ENCODE measurements around the gene FMN1.
"Not testable (repeated sequence)": the region's sequence is repeated elsewhere in the genome, so short reads cannot be mapped to it uniquely, and the experiment has no call there.

FMN1 gene

GRCh38 chr15:32953533-32953910, 241.0 kb downstream of the FMN1 start:
- DNase-seq: no peak

GRCh38 chr15:32952901-32953532, 241.5 kb downstream of the FMN1 start:
- peak; percentile 93 for DNase-seq

DNA sequence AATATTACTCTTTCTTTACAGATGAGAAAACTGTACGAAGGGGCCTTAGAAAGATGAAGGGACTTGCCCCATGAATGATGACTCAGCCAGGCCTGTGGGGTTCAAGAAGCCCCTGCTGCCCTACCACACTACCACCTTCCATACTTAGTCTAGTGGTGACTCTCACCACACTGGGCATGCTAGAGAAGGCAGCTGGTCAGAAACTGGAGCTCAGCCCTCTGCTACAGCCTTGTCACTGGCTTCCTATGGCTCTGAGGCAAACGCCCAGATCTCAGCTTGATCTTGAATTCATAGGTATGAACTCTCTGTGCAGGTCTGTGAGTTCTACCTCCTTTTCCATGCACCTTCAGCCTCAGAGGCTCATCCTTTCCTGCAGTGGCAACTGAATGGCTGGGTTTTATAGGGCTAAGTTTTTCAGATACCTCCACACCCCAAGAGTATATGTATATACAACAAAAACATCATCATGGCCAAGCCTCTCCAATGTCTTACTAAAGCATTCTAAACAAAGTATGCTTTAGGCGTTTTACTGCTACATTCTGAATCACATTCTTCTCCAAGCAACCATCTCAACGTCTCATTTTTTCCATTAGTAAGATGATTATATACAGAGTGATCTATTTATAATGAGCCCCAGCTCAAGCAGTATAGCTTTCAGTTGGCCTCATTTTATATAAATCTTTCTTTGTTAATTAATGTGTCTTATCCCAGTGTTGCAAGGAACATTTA, 242.6 kb downstream of the FMN1 start:
- DNase-seq: peak; percentile 18

DNA sequence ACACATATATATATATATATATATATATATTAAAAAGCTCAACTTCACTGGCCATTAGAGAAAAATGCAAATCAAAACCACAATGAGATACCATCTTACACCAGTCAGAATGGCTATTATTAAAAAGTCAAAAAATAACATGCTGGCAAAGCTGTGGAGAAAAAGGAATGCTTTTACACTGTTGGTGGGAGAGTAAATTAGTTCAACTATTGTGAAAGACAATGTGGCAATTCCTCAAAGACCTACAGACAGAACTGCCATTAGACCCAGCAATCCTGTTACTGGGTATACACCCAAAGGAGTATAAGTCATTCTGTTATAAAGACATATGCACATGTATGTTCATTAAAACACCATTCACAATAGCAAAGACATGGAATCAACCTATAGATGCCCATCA, 244.5 kb downstream of the FMN1 start:
- DNase-seq: not testable (repeated sequence)

DNA sequence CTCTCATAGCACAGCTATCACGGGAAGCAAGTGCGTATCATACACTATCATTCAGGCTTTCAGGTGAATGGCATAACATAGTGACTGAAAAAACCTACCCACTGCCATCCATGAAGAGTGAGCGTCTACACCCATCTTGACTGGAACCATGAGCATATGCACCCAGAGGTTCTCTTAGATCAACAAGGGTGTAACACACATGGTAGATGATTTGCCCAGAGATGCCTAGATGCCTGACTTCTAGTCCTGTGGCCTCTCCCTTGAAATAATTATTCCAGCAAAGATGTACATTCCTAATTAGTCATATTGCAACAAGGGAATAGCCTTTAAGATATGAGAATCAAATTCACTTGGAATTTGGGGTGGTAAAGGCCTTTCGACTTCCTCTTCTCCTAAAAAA, 248.3 kb downstream of the FMN1 start:
- DNase-seq: no peak

DNA sequence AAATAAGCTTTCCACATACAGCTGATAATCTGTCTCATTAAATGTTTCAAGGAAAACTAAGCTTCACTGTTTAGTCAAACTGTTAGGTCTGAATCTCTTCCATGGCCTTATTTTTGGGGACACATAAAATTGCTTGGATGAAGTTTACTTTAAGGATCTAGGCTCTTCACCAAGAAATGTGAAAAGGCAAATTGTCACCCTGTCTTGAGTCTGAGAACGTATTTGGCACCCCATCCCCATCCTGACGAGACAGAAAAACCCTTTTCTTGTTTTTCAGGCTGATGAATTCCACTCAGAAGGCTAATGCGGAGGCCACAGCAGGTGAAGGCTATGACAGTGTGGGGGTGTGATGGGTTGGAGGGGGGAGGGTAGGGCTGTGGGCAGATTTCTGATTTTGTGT, 250.1 kb downstream of the FMN1 start:
- DNase-seq: no peak

GRCh38 chr15:32943711-32944110, 250.8 kb downstream of the FMN1 start:
- no peak for DNase-seq

DNA sequence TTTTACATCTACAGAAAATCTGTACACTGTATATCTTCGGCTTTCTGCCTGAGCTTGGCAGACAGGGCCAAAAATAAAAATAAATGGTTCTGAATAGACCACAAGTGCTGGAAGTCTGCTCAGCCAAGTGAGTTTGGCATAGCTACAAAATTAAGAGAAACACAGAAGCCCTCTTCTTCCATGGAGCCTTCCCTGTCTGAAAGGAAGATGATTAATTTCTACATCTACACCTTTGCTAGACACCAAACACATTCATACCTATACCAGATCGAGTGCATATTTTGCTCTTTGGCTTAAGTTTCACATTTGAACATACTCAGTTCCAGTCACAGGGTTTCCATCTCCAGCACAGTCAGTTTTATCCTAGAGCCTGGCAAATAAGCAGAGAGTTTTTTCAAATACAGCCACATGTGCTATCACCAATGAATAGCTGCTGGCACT, 252.1 kb downstream of the FMN1 start:
- no peak for DNase-seq

- peak; percentile 54 for DNase-seq
These were observed 252.7 kb downstream of the FMN1 start for GRCh38 chr15:32941823-32942222.

- no peak for DNase-seq
These were observed 257.5 kb downstream of the FMN1 start for GRCh38 chr15:32936976-32937375.

GRCh38 chr15:32936283-32936918, 258.1 kb downstream of the FMN1 start:
- peak; percentile 57 for DNase-seq

DNA sequence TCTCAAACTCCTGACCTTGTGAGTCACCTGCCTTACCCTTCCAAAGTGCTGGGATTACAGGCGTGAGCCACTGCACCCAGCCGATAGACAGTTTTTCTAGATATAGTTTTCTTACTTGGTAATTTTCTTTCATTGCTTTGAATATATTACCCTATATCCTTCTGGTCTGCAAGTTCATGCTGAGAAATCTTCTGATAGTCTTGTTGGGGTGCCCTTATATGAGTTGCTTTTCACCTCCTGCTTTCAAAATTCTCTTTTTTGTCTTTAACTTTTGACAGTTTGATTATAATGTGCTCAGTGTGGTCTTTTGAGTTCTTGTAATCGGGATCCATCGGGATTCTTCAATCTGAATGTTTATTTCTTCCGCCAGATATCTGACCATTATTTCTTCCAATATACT, 259.4 kb downstream of the FMN1 start:
- DNase-seq: no peak

DNA sequence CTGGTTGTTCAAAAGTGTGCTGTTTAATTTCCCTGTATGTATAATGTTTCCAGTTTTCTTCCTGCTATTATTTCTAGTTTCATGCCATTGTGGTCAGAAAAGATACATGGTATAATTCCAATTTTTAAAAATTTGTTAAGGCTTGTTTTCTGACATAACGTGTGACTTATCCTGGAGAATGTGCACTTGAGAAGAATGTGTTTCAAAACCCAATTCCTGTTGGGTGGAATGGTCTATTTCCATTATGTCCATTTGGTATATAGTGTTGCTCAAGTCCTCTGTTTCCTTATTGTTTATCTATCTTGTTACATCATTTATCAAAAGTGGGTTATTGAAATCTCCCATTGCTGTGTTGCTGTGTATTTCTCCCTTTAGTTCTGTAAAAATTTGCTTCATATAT, 261.3 kb downstream of the FMN1 start:
- no peak for DNase-seq

DNA sequence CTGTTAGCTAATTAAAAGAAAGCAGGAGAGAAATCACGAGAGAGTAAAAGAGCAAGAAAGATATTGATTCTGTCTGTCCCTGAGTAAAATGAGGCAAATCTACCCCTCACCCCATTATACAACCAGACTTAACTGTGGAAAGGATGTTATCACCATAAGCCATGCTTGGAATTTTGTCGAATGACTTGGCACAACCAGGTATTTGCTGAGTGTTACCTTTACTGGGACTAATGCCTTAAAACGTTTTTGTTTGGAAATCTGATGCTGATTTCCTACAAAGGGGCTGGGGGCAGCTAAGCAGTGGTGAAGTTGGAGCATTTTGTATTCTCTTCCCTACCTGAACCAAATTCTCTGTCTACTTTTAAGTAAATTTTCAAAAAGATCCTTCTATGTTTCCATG, 265.6 kb downstream of the FMN1 start:
- DNase-seq: no peak

DNA sequence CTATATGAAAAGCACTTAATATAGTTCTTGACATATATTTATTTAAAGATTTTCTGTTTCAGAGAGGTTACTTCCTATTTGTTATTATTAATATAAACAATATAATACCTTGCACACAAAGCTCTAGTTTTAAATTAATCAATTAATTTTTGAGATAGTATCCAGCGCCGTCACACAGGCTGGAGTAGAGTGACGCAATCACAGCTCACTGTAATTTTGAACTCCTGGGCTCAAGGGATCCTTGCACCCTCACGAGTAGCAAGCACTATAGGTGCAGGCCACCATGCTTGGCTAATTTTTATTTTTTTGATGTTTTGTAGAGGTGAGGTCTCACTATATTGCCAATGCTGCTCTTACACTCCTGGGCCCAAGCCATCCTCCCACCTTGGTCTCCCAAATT, 267.4 kb downstream of the FMN1 start:
- DNase-seq: no peak

DNA sequence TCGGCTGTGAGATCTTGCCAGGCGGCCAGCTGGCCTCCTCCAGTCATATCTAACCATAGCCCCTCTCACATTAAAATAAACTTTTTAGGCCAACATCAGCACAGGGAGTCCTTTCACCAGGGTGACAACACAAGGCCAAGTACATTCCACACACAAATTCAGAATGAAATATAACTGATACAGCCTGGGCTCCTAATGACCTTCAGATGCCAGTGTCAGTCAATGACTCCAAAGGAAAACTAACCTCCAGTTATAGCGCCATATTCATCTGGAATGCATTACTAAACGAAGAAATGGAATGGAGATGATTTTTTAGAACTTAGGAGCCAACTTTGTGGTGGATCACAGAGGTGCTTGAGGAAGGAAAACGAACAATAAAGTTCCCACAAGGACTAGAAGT, 271.3 kb downstream of the FMN1 start:
- DNase-seq: no peak

DNA sequence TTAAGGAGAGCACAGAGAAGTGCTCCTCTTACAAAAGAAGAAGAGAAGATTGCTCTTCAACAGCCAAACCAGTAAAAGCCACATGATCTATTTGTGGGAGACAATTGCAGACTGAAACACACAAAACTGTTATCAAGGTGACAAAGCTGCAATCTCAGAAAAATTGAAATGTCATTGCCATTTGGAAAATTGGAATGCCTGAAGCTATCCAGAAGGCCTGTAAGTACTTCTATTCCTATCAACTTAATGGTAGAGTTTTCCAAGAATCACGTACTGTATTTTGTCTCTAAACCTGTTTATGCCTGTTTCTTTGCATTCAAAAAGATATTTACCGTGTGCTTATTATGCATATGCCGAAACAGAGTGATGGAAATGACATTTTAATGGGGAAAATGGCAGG, 272.0 kb downstream of the FMN1 start:
- DNase-seq: no peak

GRCh38 chr15:32919749-32920414, 274.6 kb downstream of the FMN1 start:
- peak; percentile 85 for DNase-seq

DNA sequence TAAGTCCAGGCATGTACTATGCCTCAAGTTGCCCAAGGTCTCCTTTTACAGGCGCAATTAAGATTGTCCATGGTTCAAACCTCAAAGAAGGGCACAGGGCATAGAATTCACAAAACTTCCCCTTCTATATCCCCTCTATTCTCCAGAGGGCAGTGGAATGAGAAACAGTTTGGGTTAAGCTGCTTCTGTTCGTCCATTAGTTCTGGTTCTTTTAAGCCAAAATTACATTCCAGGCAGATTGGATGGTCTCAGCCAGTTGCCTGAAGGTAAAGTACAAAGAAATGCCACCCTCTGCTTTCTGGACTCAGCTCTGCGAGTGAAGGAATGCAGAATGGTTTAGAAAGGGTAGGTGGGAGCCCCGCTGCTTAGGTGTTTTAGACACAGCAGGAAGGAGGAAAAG, 276.0 kb downstream of the FMN1 start:
- no peak for DNase-seq

DNA sequence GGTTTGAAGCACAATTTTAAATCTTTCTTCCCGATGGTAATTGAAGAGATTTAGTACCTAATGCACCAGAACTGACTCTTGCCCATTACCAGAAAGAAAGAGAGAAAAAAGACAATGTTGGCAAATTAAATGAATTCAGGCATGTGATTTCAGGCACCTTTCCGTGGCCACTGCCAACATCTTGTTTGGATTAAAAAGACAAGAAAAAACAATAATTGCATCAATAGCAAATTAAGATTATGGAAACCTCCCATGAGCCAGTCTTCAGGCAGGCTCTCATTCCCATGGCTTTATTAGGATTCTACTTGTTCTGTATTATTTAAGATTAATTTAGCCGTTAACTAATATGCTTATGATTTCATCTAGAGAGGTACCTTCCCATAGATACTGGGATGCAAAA, 283.7 kb downstream of the FMN1 start:
- no peak for DNase-seq

- DNase-seq: no peak
These were observed 285.1 kb downstream of the FMN1 start for GRCh38 chr15:32909431-32909830.

DNA sequence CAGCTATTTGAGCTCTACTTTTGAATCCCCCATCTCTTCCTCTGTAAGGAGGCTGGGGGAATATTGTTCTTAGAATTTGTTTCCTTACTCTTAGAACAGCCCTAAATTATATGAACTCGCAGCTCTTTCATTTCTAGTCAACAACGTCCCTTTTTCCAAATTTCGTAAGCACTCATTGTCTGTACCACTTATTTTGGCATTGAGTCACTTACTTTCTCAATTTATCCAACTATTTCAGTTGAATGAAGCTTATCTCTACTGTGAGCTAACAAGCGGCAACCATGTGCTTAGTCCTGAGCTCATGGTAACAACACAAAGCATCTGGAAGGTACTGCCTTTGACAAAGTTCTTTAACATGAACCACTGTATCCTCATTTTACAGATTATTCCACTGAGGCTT, 285.6 kb downstream of the FMN1 start:
- DNase-seq: no peak

GRCh38 chr15:32908135-32908801, 286.2 kb downstream of the FMN1 start:
- no peak for DNase-seq

Data from NCI-H69 (cell line).